OCI-LY1 (cell line): ENCODE data around the gene PROSER2.

Experiments used
- H2AFZ ChIP-seq: fragments of 200-600 bp; sonication (generic), shearing (Covaris generic); 2 replicates; pipeline ENCODE4 v1.6.0; 2014; ENCODE audit warnings: antibody characterized with exemption, mild to moderate bottlenecking, low read length
- H3F3A ChIP-seq: fragments of 200-600 bp; sonication (generic), shearing (Covaris generic); 2 replicates; pipeline ENCODE4 v1.6.0; 2014; ENCODE audit warnings: mild to moderate bottlenecking, antibody characterized with exemption, low read length, moderate library complexity; ENCODE audit not compliant: insufficient read depth
- H3K27ac ChIP-seq: fragments of 200-600 bp; sonication (generic); 2 replicates; pipeline ENCODE4 v1.5.1; 2014; ENCODE audit warnings: low read length, mixed run types, mild to moderate bottlenecking, low read depth; ENCODE audit not compliant: poor library complexity, severe bottlenecking
- H3K27me3 ChIP-seq: fragments of 200-600 bp; sonication (generic); 2 replicates; pipeline ENCODE4 v1.6.0; 2014; ENCODE audit warnings: antibody characterized with exemption, mild to moderate bottlenecking, low read length, moderate library complexity; ENCODE audit not compliant: insufficient read depth
- H3K36me3 ChIP-seq: fragments of 200-600 bp; sonication (generic); 2 replicates; pipeline ENCODE4 v1.6.1; 2014; ENCODE audit warnings: mild to moderate bottlenecking, antibody characterized with exemption, low read length, moderate library complexity, mixed read lengths; ENCODE audit not compliant: insufficient read depth
- H3K4me1 ChIP-seq: fragments of 200-600 bp; sonication (generic); 2 replicates; pipeline ENCODE4 v1.5.1; 2014; ENCODE audit warnings: mild to moderate bottlenecking, low read length, moderate library complexity; ENCODE audit not compliant: insufficient read depth, severe bottlenecking
- H3K4me2 ChIP-seq: fragments of 200-600 bp; sonication (generic), shearing (Covaris generic); 2 replicates; pipeline ENCODE4 v1.6.1; 2014; ENCODE audit warnings: low read length
- H3K4me3 ChIP-seq: fragments of 200-600 bp; sonication (generic); 2 replicates; pipeline ENCODE4 v1.5.1; 2014; ENCODE audit warnings: low read length, low read depth, mild to moderate bottlenecking, mixed read lengths; ENCODE audit not compliant: poor library complexity, severe bottlenecking
- H3K79me2 ChIP-seq: fragments of 200-600 bp; shearing (Covaris generic); 2 replicates; pipeline ENCODE4 v1.6.1; 2016; ENCODE audit warnings: mixed run types, low read length, mixed read lengths; ENCODE audit not compliant: insufficient read depth
- H3K9ac ChIP-seq: fragments of 200-600 bp; sonication (generic), shearing (Covaris generic); 2 replicates; pipeline ENCODE4 v1.6.1; 2014; ENCODE audit warnings: mild to moderate bottlenecking, low read length, mixed read lengths
- H3K9me2 ChIP-seq: fragments of 200-600 bp; sonication (generic), shearing (Covaris generic); 2 replicates; pipeline ENCODE4 v1.6.1; 2014; ENCODE audit warnings: low read depth, mild to moderate bottlenecking, low read length, mixed read lengths
- H3K9me3 ChIP-seq: fragments of 200-600 bp; shearing (Covaris generic); 2 replicates; pipeline ENCODE4 v1.6.1; 2014; ENCODE audit warnings: low read length, mixed read lengths
- H4K20me1 ChIP-seq: fragments of 200-600 bp; sonication (generic), shearing (Covaris generic); 2 replicates; pipeline ENCODE4 v1.6.0; 2016; ENCODE audit warnings: mild to moderate bottlenecking, low read length; ENCODE audit not compliant: insufficient read depth
- CTCF ChIP-seq: fragments of 200-600 bp; sonication (generic), shearing (Covaris generic); IDR thresholded peaks from 2 replicates; pipeline ENCODE4 v1.5.1; 2017; ENCODE audit warnings: mild to moderate bottlenecking, antibody characterized with exemption, low read length, moderate library complexity, mixed read lengths
- EZH2 ChIP-seq: fragments of 200-600 bp; sonication (generic), shearing (Covaris generic); IDR thresholded peaks from 2 replicates; pipeline ENCODE4 v1.8.0; 2017; ENCODE audit warnings: borderline replicate concordance, mixed run types, mild to moderate bottlenecking, antibody characterized with exemption, low read length, moderate library complexity, mixed read lengths

Gene PROSER2

DNA sequence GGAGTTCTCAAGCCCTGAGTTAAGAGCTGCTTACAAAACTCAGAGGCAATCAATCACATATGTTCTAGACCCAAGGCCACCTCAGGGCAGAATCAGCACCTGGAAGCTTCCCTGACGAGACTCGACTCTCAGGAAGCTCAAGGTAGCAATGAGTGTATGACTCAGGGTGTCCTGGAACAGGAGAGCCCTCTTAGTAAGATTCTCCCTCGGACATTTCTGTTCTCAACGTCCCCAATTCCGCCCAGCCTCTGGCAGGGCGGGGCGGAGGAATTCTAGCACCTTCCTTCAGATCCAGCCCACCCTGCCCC is 39.6 kb upstream of the PROSER2 start:
- Histone ChIP-seq H3K36me3 (no peaks in the 10 kb centered on the region), H3K27me3 (no peaks in the 10 kb centered on the region; the same call in 1 of the 2 replicates), H2AFZ (no peak overlapping the region), H3K4me1 (no peaks in the 10 kb centered on the region), H3K4me3 (no peak overlapping the region), H3K9me2 (no peaks in the 10 kb centered on the region), H3K4me2 (no peak overlapping the region), H3K79me2 (no peaks in the 10 kb centered on the region), H3K9ac (no peak overlapping the region), H3K9me3 (no peaks in the 10 kb centered on the region), H4K20me1 (no peaks in the 10 kb centered on the region), H3F3A (no peaks in the 10 kb centered on the region), H3K27ac (no peak overlapping the region)
- TF ChIP-seq EZH2, result no peak
- no peak for TF ChIP-seq CTCF

DNA sequence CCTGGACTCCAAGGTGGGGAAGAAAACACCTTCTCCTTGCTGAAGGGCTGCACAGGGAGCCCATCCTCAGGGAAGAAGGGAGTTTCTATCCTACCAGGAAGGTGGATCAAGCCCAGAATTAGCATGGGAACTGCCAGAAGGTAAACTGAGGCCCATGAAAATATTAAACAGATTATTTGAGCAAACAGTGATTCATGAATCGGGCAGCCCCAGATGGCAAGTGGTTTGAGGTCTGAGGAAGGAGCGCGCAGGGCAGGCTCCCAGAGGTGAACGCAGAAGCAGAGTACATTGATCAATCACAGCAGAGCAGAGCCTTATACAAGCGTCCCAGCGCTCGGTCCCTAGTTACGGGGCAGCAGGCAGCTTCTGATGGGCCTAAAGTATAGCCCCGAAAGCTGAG is 35.8 kb upstream of the PROSER2 start:
- no peak overlapping the region for H3K4me3 ChIP-seq
- H3F3A ChIP-seq, result no peaks in the 10 kb centered on the region
- H3K79me2 ChIP-seq, result no peaks in the 10 kb centered on the region
- H3K36me3 ChIP-seq, result no peaks in the 10 kb centered on the region
- TF ChIP-seq CTCF (no peak), EZH2 (no peak)
- no peaks in the 10 kb centered on the region for H3K9me2 ChIP-seq
- no peak overlapping the region for H3K4me2 ChIP-seq
- no peaks in the 10 kb centered on the region for H3K27me3 ChIP-seq
- H4K20me1 ChIP-seq, result no peaks in the 10 kb centered on the region
- no peak overlapping the region for H3K9ac ChIP-seq
- H3K4me1 ChIP-seq, result no peaks in the 10 kb centered on the region
- H2AFZ ChIP-seq, result no peak overlapping the region
- H3K27ac ChIP-seq, result no peak overlapping the region
- H3K9me3 ChIP-seq, result no peaks in the 10 kb centered on the region

DNA sequence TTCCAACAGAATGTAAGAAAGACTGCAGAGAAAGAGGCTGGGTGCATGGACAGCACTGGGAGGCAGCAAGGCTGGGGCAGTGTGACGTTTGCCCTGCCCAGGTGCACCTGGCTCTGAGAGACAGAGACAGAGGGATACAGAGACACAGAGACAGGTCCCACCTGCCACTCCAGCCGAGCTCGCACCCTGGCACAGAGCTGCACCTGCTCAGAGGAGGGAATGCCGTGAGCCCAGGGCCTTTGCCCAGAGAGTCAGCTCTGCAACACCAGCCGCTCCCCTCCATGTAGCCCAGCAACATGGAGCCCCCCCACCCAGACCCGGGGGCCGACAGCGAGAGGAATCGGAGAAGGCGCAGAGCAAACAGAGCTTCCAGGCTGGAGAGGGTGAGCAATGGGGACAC is 35.3 kb upstream of the PROSER2 start:
- H3K79me2 ChIP-seq, result no peaks in the 10 kb centered on the region
- no peak overlapping the region for H3K27ac ChIP-seq
- no peaks in the 10 kb centered on the region for H3K9me2 ChIP-seq
- H3K36me3 ChIP-seq, result no peaks in the 10 kb centered on the region
- H3K9me3 ChIP-seq, result no peaks in the 10 kb centered on the region
- no peak overlapping the region for H3K4me2 ChIP-seq
- H3K4me3 ChIP-seq, result no peak overlapping the region
- no peaks in the 10 kb centered on the region for H3F3A ChIP-seq
- no peaks in the 10 kb centered on the region for H4K20me1 ChIP-seq
- no peaks in the 10 kb centered on the region for H3K4me1 ChIP-seq
- H3K27me3 ChIP-seq, result no peaks in the 10 kb centered on the region
- no peak for TF ChIP-seq CTCF
- TF ChIP-seq EZH2, result no peak
- no peak overlapping the region for H2AFZ ChIP-seq
- H3K9ac ChIP-seq, result no peak overlapping the region
